AG20443 (cell line): ENCODE measurements around the gene TMEM120B.
A peak's percentile ranks its signal among the peaks of the same experiment; 100 is the strongest.
"Not testable (repeated sequence)": the region's sequence is repeated elsewhere in the genome, so short reads cannot be mapped to it uniquely, and the experiment has no call there.

Source experiments
- DNase-seq: peaks from one replicate; pipeline ENCODE4 v3.0.0; 2012; ENCODE audit warnings: low spot score, mixed read lengths

The TMEM120B gene

DNA sequence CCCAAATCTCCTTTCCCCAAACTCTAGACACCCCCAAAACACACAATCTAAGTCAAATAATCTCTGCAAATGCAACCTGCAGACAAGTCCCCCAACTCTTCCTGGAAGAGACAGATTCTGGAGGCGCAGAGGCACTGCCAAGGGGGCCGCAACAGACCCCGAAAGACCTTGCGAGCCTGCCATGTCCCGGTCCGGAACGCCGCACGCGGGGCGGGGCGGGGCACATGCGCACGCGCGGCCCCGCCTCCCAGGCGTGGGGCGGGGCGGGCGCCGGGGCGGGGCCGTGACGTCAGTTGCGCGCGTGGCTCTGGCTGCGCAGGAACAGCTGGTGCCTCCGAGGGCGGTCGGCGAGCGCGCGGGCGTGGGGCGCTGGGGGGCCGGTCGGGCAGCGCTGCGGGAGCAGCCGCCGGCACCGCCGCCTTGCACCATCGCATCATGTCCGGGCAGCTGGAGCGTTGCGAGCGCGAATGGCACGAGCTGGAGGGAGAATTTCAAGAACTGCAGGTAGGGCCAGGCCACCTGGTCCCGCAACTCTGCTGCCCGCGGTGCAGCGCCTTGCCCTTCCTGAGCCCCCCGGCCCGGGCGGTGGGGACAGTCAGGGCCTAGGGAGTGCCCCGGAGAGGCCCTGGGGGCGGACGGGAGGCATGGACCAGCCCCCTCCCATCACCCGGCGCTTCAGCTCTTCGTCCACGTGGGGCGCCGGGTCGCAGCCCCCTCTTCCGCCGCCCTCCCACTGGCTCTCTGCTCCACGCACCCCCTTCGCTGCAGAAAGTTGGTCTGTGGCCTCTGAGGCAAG, at the start of gene TMEM120B:
TSS of gene TMEM120B (plus strand) at position 292 of the 796 bp plus-strand sequence. CDS start at position 436, 144 bp downstream.
- DNase-seq = peak; percentile 98

DNA sequence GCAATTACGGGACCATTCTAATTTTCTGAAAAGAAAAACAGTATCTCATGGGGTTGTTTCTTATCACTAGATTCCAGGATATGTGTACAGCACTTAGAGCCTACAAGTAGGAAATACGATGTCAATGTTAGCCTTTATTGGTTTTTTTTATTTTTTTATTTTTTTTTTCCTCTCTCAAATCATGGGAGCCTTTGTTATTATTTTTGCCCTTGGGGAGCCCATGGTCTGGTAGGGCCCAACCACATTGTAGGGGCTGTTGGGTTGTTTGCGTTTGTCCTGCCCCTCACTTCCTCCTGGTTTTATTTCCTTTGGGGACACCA, 49.0 kb upstream of the TMEM120B start:
- DNase-seq = no peak

GRCh38 chr12:121666829-121667228, 45.7 kb upstream of the TMEM120B start:
- DNase-seq = not testable (repeated sequence)

GRCh38 chr12:121668750-121669520, 43.6 kb upstream of the TMEM120B start:
- peak; percentile 47 for DNase-seq

GRCh38 chr12:121669521-121669900, 43.0 kb upstream of the TMEM120B start, which contains the start of gene MORN3:
Gene MORN3, minus strand, starts transcription at chr12:121669654. Its CDS starts 171 bp downstream, at chr12:121669483.
- DNase-seq = no peak

DNA sequence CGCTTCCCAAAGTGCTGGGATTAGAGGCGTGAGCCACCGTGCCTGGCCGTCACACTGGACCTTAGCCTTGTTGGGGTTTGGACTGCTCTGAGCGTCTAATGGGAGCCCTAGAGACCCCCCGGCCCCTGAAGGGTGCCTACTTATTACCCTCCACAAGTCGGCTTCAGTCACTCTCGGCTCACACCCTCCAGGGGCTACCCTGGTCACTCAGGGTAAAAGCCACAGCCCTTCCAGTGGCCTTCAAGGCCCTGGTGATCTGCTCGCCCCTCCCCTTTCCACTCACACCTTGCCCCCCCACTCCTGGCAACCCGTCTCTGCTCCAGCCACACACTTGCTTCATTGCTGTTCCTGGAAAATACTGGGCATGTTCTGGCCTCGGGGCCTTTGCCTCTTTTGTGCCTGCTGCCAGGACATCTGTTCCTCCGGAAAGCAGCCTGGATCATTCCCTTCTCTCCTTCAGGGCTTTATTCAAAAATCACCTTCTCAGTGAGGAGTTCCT, 39.5 kb upstream of the TMEM120B start:
- DNase-seq = no peak

GRCh38 chr12:121676190-121676589, 36.4 kb upstream of the TMEM120B start:
- DNase-seq = no peak

DNA sequence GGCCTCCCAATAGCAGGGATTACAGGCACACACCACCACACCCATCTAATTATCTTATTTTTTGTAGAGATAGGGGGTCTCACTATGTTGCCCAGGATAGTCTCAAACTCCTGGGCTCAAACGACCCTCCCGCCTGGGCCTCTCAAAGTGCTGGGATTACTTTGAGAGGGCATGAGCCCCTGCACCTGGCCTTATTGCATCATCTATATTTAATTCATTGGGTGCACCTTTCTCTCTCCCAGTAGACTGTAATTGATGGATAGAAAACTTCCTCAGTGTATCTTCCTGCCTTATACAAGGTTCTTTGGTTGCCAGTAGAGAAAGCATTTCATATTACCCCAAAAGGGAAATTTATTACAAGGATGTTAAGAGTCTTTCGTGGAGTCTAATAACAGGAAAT, 34.2 kb upstream of the TMEM120B start:
- DNase-seq = no peak

DNA sequence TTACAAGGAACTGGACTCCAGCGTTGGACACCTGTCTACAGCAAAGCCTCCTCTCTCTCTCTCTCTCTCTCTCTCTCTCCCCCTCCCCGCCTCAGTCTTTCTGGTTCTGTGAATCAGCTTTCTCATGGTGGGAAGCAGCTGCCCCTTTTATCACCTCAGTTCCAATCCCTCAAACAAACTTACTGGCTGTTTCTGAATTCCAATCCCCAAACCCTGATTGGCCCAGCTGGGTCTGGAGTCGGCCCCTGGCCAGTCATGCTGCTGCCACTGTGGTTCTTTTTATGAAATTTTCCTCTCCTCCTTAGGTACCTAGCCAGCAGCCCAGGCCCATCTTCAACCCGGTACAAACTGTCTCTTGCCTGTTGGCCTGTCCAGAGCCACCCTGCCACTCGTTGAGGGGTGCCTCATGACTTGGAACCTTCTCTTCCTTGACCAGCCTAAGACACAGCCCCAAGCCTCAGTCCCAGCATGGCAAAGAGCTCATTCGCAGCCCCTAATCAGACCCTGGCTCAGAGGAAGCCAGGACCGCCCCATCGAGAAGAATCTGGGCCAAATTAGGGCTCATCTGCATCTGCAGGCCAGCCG, 33.7 kb upstream of the TMEM120B start:
- no peak for DNase-seq

DNA sequence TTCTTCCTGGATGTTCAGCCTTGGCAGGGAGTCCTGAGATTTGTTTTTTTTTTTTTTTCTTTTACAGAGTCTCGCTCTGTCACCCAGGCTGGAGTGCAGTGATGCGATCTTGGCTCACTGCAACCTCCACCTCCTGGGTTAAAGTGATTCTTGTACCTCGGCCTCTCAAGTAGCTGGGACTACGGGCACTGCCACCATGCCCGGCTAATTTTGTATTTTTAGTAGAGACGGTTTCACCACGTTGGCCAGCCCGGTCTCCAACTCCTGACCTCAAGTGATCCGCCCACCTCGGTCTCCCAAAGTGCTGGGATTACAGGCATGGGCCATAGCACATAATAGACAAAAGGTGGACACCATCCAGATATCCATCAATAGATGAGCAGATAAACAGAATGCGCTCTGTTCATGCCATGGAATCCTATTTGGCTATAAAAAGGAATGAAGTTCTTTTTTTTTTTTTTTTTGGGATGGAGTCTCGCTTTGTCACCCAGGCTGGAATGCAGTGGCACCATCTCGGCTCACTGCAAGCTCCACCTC, 32.8 kb upstream of the TMEM120B start:
- not testable (repeated sequence) for DNase-seq

- no peak for DNase-seq
Observed at GRCh38 chr12:121688966-121689365, 23.6 kb upstream of the TMEM120B start.

DNA sequence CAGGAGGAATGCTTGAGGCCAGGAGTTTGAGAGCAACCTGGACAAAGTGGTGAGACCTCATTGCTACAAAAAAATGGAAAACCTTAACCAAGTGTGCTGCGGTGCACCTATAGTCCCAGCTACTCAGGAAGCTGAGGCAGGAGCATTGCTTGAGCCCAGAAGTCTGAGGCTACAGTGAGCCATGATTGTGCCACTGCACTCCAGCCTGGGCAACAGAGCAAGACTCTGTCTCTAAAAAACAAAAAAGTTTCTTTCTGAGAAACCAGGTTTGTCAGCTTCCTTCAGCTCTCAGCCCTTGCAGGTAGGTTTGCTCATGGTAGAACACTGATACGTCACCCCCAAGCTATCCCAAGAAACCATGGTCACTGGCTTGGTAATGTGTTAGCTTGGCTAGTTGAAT, 23.1 kb upstream of the TMEM120B start:
- no peak for DNase-seq

GRCh38 chr12:121692744-121693143, 19.8 kb upstream of the TMEM120B start:
- not testable (repeated sequence) for DNase-seq

GRCh38 chr12:121693155-121693687, 19.3 kb upstream of the TMEM120B start:
- no peak for DNase-seq

DNA sequence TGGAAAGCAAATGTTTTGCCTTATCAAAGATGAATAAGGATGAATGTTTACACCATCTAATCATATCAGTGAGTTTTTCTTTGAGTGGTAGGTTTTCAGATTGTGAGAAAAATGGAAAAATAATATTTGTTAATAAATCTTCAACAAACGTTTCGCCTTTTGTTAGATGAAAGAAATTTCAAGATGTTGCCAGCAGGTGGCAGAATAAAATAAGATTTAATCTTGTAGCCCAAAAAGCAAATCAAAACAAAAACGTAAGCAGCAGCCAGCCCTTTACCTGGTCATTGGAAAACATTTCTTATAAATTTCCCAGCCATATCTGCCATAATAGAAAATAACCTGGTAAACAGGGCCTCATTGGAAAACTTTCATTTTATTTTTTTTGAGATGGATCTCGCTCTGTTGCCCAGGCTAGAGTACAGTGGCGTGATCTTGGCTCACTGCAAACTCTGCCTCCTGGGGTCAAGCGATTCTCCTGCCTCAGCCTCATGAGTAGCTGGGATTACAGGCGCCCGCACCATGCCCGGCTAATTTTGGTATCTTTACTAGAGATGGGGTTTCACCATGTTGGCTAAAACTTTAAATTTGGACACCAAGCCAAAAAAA, 15.4 kb upstream of the TMEM120B start:
- DNase-seq = peak; percentile 60

DNA sequence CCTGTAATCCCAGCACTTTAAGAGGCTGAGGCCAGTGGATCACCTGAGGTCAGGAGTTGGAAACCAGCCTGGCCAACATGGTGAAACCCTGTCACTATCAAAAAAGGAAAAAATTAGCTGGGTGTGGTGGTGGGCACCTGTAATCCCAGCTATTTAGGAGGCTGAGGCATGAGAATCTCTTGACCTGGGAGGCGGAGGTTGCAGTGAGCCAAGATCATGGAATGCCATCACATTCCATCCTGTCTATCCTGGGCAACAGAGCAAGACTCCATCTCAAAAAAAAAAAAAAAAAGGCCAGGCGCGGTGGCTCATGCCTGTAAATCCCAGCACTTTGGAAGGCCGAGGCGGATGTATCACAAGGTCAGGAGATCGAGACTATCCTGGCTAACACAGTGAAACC, 14.7 kb upstream of the TMEM120B start:
- DNase-seq = not testable (repeated sequence)

DNA sequence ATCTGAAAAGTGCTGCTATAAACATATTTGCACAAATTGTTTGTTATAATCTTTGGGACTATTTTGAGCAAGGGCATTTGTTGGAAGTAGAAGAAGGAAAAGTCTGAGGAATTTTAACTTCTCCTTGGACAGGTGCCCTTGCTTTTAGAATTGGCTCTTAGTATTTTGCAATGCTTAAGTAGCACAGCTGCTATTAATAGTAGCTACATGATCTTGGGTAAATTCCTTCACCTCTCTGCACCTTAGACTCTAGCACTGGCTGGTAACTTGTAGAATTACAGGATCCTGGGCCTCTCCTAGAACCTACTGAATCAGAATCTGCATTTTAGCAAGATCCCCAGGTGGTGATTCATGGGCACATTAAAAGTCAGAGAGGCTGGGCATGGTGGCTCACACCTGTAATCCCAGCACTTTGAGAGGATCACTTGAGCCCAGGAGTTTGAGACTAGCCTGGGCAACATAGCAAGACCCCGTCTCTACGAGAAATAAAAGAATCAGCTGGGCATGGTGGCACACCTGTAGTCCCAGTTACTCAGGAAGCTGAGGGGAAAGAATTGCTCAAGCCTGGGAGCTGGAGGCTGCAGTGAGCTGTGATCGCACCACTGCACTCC, 10.8 kb upstream of the TMEM120B start:
- DNase-seq = no peak

GRCh38 chr12:121702944-121703343, 9.6 kb upstream of the TMEM120B start:
- DNase-seq = no peak

- DNase-seq = no peak
Observed at GRCh38 chr12:121705514-121705913, 7.0 kb upstream of the TMEM120B start.

DNA sequence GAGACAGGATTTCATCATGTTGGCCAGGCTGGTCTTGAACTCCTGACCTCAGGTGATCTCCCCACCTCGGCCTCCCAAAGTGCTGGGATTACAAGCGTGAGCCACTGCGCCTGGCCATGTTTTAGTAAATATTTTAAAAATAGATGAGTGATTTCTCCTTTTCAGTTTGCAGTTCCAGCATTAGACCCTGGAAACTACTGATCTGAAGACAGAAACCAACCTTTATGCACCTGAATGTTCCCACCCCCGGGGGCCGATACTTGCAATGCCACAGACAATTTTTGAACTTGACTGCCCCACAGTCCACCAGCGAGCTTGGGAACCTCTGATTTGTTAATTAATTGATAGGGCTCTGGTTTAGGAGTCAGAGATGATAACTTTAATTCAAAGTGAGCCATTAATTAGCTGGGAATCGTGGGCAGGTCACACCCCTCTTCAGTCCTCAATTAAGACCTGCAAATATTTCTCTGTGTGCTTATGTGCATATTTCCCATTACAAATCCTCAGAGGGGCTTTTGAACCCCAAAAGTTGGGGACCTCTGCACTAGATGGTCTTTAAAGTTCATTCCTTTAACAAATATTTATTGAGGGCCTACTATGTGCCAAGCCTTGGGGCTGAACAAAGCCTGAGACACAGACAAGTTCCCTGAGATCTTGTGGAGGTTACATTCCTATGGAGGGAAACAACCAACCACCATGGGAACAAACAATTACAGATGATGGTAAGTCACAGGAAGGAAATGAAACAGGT, 4.1 kb upstream of the TMEM120B start:
- DNase-seq = no peak

DNA sequence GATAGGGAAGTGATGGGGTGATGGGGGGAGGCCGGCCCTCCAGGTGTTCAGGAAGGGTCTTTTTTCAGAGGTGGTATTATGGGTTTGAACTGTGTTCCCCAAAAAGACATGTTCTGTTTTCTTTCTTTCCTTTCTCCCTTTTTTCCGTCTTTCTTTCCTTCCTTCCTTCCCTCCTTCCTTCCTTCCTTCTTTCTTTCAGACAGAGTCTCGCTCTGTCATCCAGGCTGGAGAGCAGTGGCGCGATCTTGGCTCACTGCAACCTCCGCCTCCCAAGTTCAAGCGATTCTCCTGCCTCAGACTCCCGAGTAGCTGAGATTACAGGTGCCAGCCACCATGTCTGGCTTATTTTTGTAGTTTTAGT, 3.5 kb upstream of the TMEM120B start:
- not testable (repeated sequence) for DNase-seq
